ENCODE data around the gene CACNB3. TPM values are rescaled to one million over a fixed set of nuclear protein-coding genes. Genes with fewer than 3 reads are reported as not detected.

The CACNB3 gene
- total and polyA plus RNA-seq, 9 of the 15 experiments (the other 6 are each of a cell fraction or from before 2014, with no cell fraction given) = 0.24 to 2.0 (median 1.5) TPM

DNA sequence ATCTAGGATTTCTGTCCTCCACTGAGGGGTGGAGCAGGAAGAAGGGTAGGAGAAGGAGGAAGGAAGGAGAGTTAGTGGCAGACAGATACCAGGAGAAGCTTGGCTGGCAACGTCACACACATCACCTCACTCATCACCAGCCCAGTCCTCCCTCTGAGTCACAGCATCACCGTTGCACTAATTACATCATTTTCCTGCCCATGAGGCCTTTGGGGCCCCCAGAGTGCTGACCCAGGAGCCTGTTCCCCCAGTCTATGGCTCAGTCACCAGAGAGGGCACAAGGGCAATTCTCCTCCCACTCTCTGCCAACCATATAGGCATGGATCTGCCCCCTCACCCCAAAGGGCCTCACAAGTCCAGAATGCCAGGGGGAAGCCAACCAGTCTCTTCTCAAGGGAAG, 42.8 kb downstream of the CACNB3 start:
- intact Hi-C loops (cut with micrococcal nuclease) (no loop called here), in situ Hi-C loops (cut with MboI) (no loop called here)
- no peaks in the 10 kb centered on the region for H3K79me2 ChIP-seq (ENCODE audit: control insufficient read depth, insufficient read depth, low read length)
- ATAC-seq (no peak), DNase-seq (ENCODE audit: extremely low read depth in 1 of 4, low spot score in 3 of 4) (no peak), FAIRE-seq (no peak)
- CTCF ChIA-PET (ENCODE audit: low intra/inter-chr PET ratio) = no interaction called here
- no peak overlapping the region; the same call in 1 of the 2 replicates for H3K4me2 ChIP-seq (ENCODE audit: insufficient read depth, low read length)
- no peak overlapping the region for H3K9ac ChIP-seq (ENCODE audit: insufficient read depth in 1 of 2, low read depth in 2 of 2, low read length in 2 of 2)
- H3K36me3 ChIP-seq (ENCODE audit: control insufficient read depth, insufficient read depth, low read length) = no peaks in the 10 kb centered on the region
- no peak overlapping the region for H2AFZ ChIP-seq (ENCODE audit: low read depth, low read length)
- no peaks in the 10 kb centered on the region for H3K9me1 ChIP-seq (ENCODE audit: control insufficient read depth, insufficient read depth, low read length)
- POLR2A ChIA-PET = interaction anchor here (0.7 kb wide), 1 partner anchor 8 kb away, joined by 4 read pairs; no protein-coding TSS in a partner anchor
- TF ChIP-seq JUND (IDR thresholded peaks at IDR 0.05; ENCODE audit: borderline replicate concordance, low read depth, low read length) = peak; percentile 33; the same call in 1 of the 2 replicates
- TF ChIP-seq JUND (tag; IDR thresholded peaks at IDR 0.05; ENCODE audit: borderline replicate concordance, low read depth, low read length) = no peak
- TF ChIP-seq STAT5A (IDR thresholded peaks at IDR 0.05; ENCODE audit: borderline replicate concordance, low read length) = no peak
- no peak for TF ChIP-seq NR2F6 (CRISPR knock-in tag; IDR thresholded peaks at IDR 0.05)
- TF ChIP-seq BCOR (IDR thresholded peaks at IDR 0.05) = no peak
- TF ChIP-seq ZC3H4 (CRISPR knock-in tag; IDR thresholded peaks at IDR 0.05; ENCODE audit: borderline replicate concordance) = no peak
- TF ChIP-seq, protein P1, sequence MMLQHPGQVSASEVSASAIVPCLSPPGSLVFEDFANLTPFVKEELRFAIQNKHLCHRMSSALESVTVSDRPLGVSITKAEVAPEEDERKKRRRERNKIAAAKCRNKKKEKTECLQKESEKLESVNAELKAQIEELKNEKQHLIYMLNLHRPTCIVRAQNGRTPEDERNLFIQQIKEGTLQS (IDR thresholded peaks at IDR 0.05) = peak; percentile 75
- TF ChIP-seq, protein P1 (CRISPR knock-in tag; conservative IDR thresholded peaks at IDR 0.05) = no peak
- TF ChIP-seq JUN (IDR thresholded peaks at IDR 0.05; ENCODE audit: borderline replicate concordance, low read depth, low read length) = 0 out of 2 replicates have a peak, but pooled peaks have one; percentile 17
- TF ChIP-seq JUN (CRISPR knock-in tag; IDR thresholded peaks at IDR 0.05; ENCODE audit: borderline replicate concordance) = no peak
- TF ChIP-seq CSDE1 (IDR thresholded peaks at IDR 0.05) = no peak
- peak; percentile 69 for TF ChIP-seq CREM (IDR thresholded peaks at IDR 0.05; ENCODE audit: low read depth)
- peak; percentile 64; the same call in 1 of the 2 replicates for TF ChIP-seq CREB1 (IDR thresholded peaks at IDR 0.05)
- no peak for TF ChIP-seq CREB1 (CRISPR knock-in tag; IDR thresholded peaks at IDR 0.05)
- 0 out of 2 replicates have a peak, but pooled peaks have one; percentile 43 for TF ChIP-seq ZNF175 (CRISPR knock-in tag; IDR thresholded peaks at IDR 0.05; ENCODE audit: low read depth)
- TF ChIP-seq MEIS2 (IDR thresholded peaks at IDR 0.05; ENCODE audit: partially characterized antibody) = peak; percentile 63
- TF ChIP-seq FOXK1 (CRISPR knock-in tag; IDR thresholded peaks at IDR 0.05; ENCODE audit: borderline replicate concordance) = no peak
- TF ChIP-seq CEBPG (CRISPR knock-in tag; IDR thresholded peaks at IDR 0.05) = peak; percentile 55
- TF ChIP-seq CEBPG (tag; conservative IDR thresholded peaks at IDR 0.05 in 1 of 2, IDR thresholded peaks at IDR 0.05 in 1 of 2) = peak in 1 of 2 experiments; percentile 79; a peak in 2 of 4 replicates
- no peak for TF ChIP-seq CBX2 (IDR thresholded peaks at IDR 0.05; ENCODE audit: insufficient read depth, low read length, poor library complexity, severe bottlenecking)
- 0 out of 2 replicates have a peak, but pooled peaks cover 4% of the 10 kb centered on the region for H4K20me1 ChIP-seq (replicated peaks; ENCODE audit: control insufficient read depth, insufficient read depth, low read length)
- H3K27ac ChIP-seq (ENCODE audit: extremely low read depth, low read depth, low read length) = no peak overlapping the region
- peaks cover 5 to 8% of the 10 kb centered on the region in 2 experiments; a peak in 3 of 5 replicates for H3K4me1 ChIP-seq (replicated peaks in 1 of 2; ENCODE audit: control insufficient read depth in 2 of 2, insufficient read depth in 2 of 2, low read length in 2 of 2)
- no peak overlapping the region for H3K4me3 ChIP-seq
- BruUV-seq (replicated peaks) = no TSS peak
- no peaks in the 10 kb centered on the region for H3K9me3 ChIP-seq (replicated peaks; ENCODE audit: control insufficient read depth, insufficient read depth, low read depth, low read length)
- H3K27me3 ChIP-seq (ENCODE audit: control insufficient read depth in 2 of 2, insufficient read depth in 2 of 2, low read length in 2 of 2) = peaks cover 27 to 37% of the 10 kb centered on the region in 2 experiments
- 0% methylated on average over 2 of the region's 2 CpGs for WGBS (ENCODE audit: insufficient coverage, low coverage, missing lambda C conversion rate)
